ENCODE data around the gene MYOD1. TPM values are rescaled to one million over a fixed set of nuclear protein-coding genes. Genes with fewer than 3 reads are reported as not detected.

MYOD1 gene
- total and polyA plus RNA-seq, 9 of the 15 experiments (the other 6 are each of a cell fraction or from before 2014, with no cell fraction given) = not detected

DNA sequence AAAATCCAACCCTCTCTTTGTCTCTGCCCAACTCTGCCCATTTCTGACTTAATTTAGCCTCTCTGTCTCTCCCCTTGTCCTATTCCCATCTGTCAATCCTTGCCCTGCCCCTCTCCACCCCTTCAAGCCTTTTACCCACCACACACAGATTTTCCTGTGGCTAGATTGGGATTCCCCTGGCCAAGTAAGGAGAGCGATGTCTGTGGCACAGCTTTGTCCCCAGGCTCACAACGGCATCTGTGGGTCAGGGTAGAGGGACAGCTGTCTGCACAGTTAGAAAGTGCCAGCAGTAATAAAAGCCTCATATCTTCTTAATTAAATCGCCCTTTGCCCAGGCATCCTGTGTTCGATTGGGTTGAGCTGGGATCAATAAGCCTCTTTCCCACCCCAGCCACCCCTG, 13.9 kb downstream of the MYOD1 start:
- Histone ChIP-seq H2AFZ (ENCODE audit: low read depth, low read length) (no peak overlapping the region), H3K9me1 (ENCODE audit: control insufficient read depth, insufficient read depth, low read length) (no peaks in the 10 kb centered on the region), H3K9ac (ENCODE audit: insufficient read depth in 1 of 2, low read depth in 2 of 2, low read length in 2 of 2) (no peak overlapping the region), H4K20me1 (replicated peaks; ENCODE audit: control insufficient read depth, insufficient read depth, low read length) (peaks cover 16% of the 10 kb centered on the region; the same call in 1 of the 2 replicates), H3K4me3 (no peak overlapping the region), H3K4me2 (ENCODE audit: insufficient read depth, low read length) (no peak overlapping the region), H3K27me3 (ENCODE audit: control insufficient read depth in 2 of 2, insufficient read depth in 2 of 2, low read length in 2 of 2) (peaks cover 0 to 28% of the 10 kb centered on the region in 2 experiments; a peak in 2 of 5 replicates), H3K36me3 (ENCODE audit: control insufficient read depth, insufficient read depth, low read length) (no peaks in the 10 kb centered on the region), H3K79me2 (ENCODE audit: control insufficient read depth, insufficient read depth, low read length) (no peaks in the 10 kb centered on the region), H3K9me3 (replicated peaks; ENCODE audit: control insufficient read depth, insufficient read depth, low read depth, low read length) (no peaks in the 10 kb centered on the region), H3K4me1 (replicated peaks in 1 of 2; ENCODE audit: control insufficient read depth in 2 of 2, insufficient read depth in 2 of 2, low read length in 2 of 2) (peaks cover 0 to 12% of the 10 kb centered on the region in 2 experiments; a peak in 2 of 5 replicates), H3K27ac (ENCODE audit: extremely low read depth, low read depth, low read length) (no peak overlapping the region)
- no peak for ATAC-seq
- BruUV-seq (replicated peaks) = no TSS peak
- no peak for TF ChIP-seq CBX5 (IDR thresholded peaks at IDR 0.05; ENCODE audit: borderline replicate concordance, low read depth)
- no peak for TF ChIP-seq ZZZ3 (IDR thresholded peaks at IDR 0.05)
- TF ChIP-seq ILK (tag; IDR thresholded peaks at IDR 0.05; ENCODE audit: borderline replicate concordance, low read depth) = no peak
- no peak for TF ChIP-seq TAF7 (tag; IDR thresholded peaks at IDR 0.05)
- TF ChIP-seq RBM22 (IDR thresholded peaks at IDR 0.05; ENCODE audit: low read depth, low read length, poor library complexity, severe bottlenecking) = no peak
- TF ChIP-seq HMG20A (CRISPR knock-in tag; conservative IDR thresholded peaks at IDR 0.05) = no peak
- TF ChIP-seq HBP1 (CRISPR knock-in tag; IDR thresholded peaks at IDR 0.05) = no peak
- ChIA-PET POLR2A (interaction anchor here (0.6 kb wide), 1 partner anchor 11 kb away, joined by 4 read pairs; no protein-coding TSS in a partner anchor), CTCF (ENCODE audit: low intra/inter-chr PET ratio) (no interaction called here)
- 0% methylated on average over 4 of the region's 4 CpGs for WGBS (ENCODE audit: insufficient coverage, low coverage, missing lambda C conversion rate)
- in situ Hi-C loops (cut with MboI) = no loop called here
- no peak for FAIRE-seq
- intact Hi-C loops (cut with micrococcal nuclease) = loop anchor here (10.0 kb wide), 1 partner anchor 172 kb away; no protein-coding TSS in a partner anchor
- DNase-seq (ENCODE audit: extremely low read depth in 1 of 4, low spot score in 3 of 4) = no peak
